Endodermal cell (in vitro differentiated cells): Measurements from ENCODE around the gene ZBP1. TPM values are rescaled to one million over a fixed set of nuclear protein-coding genes. Genes with fewer than 3 reads are reported as not detected.

Source experiments
- DNase-seq: peaks from one replicate; pipeline ENCODE4 v3.0.0-alpha.2; 2017
- H3K27ac ChIP-seq: 2 replicates; pipeline ENCODE4 v1.5.1; 2013; ENCODE audit warnings: mild to moderate bottlenecking, low read depth, low read length, moderate library complexity
- H3K27me3 ChIP-seq: 2 replicates; pipeline ENCODE4 v1.6.1; 2013; ENCODE audit warnings: mild to moderate bottlenecking, low read length, moderate library complexity; ENCODE audit not compliant: insufficient read depth, control insufficient read depth, poor library complexity, severe bottlenecking
- H3K36me3 ChIP-seq: 2 replicates; pipeline ENCODE4 v1.7.0; 2013; ENCODE audit warnings: mild to moderate bottlenecking, low read length, moderate library complexity; ENCODE audit not compliant: control insufficient read depth, insufficient read depth
- H3K4me1 ChIP-seq: one replicate; pipeline ENCODE4 v1.7.0; 2013; ENCODE audit warnings: low read length; ENCODE audit not compliant: control insufficient read depth, insufficient read depth
- H3K4me3 ChIP-seq: 2 replicates; pipeline ENCODE4 v1.5.1; 2013; ENCODE audit warnings: mild to moderate bottlenecking, low read length, moderate library complexity
- H3K9ac ChIP-seq: 2 replicates; pipeline ENCODE4 v1.6.1; 2013; ENCODE audit warnings: mild to moderate bottlenecking, low read length, moderate library complexity; ENCODE audit not compliant: poor library complexity, severe bottlenecking; ENCODE audit errors: extremely low read depth
- H3K9me3 ChIP-seq: 2 replicates; pipeline ENCODE4 v1.6.1; 2013; ENCODE audit warnings: mild to moderate bottlenecking, low read length, moderate library complexity; ENCODE audit not compliant: control insufficient read depth
- H3K27ac Mint-ChIP-seq: 2 replicates; pipeline ENCODE4 v1.8.0; 2020; ENCODE audit warnings: mixed read lengths
- H3K27me3 Mint-ChIP-seq: 2 replicates; pipeline ENCODE4 v1.8.0; 2021; ENCODE audit warnings: mild to moderate bottlenecking, mixed read lengths; ENCODE audit not compliant: insufficient read depth
- H3K36me3 Mint-ChIP-seq: 2 replicates; pipeline ENCODE4 v1.8.0; 2020; ENCODE audit warnings: low read depth, mixed read lengths
- H3K4me1 Mint-ChIP-seq: 2 replicates; pipeline ENCODE4 v1.8.0; 2020; ENCODE audit warnings: mixed read lengths
- H3K4me3 Mint-ChIP-seq: 2 replicates; pipeline ENCODE4 v1.8.0; 2020; ENCODE audit warnings: mild to moderate bottlenecking, moderate library complexity, mixed read lengths
- H3K9me3 Mint-ChIP-seq: 2 replicates; pipeline ENCODE4 v1.8.0; 2020; ENCODE audit warnings: mild to moderate bottlenecking, mixed read lengths
- CTCF ChIP-seq: fragments of 200-600 bp; sonication (generic); conservative IDR thresholded peaks from 2 replicates; pipeline ENCODE4 v1.5.0; 2021; ENCODE audit warnings: antibody characterized with exemption, mild to moderate bottlenecking
- WGBS, 2 experiments: methylation state at CpG; one replicate each; pipeline versions ENCODE4 v1.1.5 to v1.1.7; 2013; ENCODE audit warnings: missing lambda C conversion rate in 2 of 2, mixed read lengths in 1 of 2; ENCODE audit not compliant: insufficient coverage in 1 of 2, insufficient read length in 1 of 2; 5-methylcytosine and 5-hydroxymethylcytosine counted together
- total RNA-seq, 2 donors: library from RNA; stranded (reverse); fragmentation: NEBNext Ultra II Directional in 1 of 2; extraction: Animal tissue kit (Norgen Biotek cat#: 25700) in 1 of 2; gene quantifications; 2 replicates in 1 of 2; 3 replicates in 1 of 2; pipeline ENCODE4 v1.2.1, GENCODE V29; 2021

Gene ZBP1
- total RNA-seq, 2 donors from 2014 or later, result not detected

GRCh38 chr20:57605045-57605444 lies 15.2 kb downstream of the ZBP1 start:
- H3K27me3 Mint-ChIP-seq, result peaks cover 8% of the 10 kb centered on the region
- no peak overlapping the region for H3K4me3 ChIP-seq
- no peak overlapping the region for H3K9ac ChIP-seq
- no peaks in the 10 kb centered on the region for H3K36me3 ChIP-seq
- no peak for DNase-seq
- H3K9me3 Mint-ChIP-seq, result no peaks in the 10 kb centered on the region
- H3K27me3 ChIP-seq, result no peaks in the 10 kb centered on the region
- no peak for TF ChIP-seq CTCF
- no peak overlapping the region for H3K27ac ChIP-seq
- H3K4me3 Mint-ChIP-seq, result no peak overlapping the region
- no peaks in the 10 kb centered on the region for H3K9me3 ChIP-seq
- no peak overlapping the region for H3K27ac Mint-ChIP-seq
- H3K36me3 Mint-ChIP-seq, result no peaks in the 10 kb centered on the region
- no peaks in the 10 kb centered on the region for H3K4me1 ChIP-seq
- no peaks in the 10 kb centered on the region for H3K4me1 Mint-ChIP-seq
- WGBS, 2 experiments, result 90 to 95% methylated on average over 3 to 5 of the region's 5 CpGs

GRCh38 chr20:57603120-57603519 lies 17.1 kb downstream of the ZBP1 start:
- no peak overlapping the region for H3K27ac ChIP-seq
- WGBS, 2 experiments, result 91 to 93% methylated on average over 10 of the region's 10 CpGs
- no peaks in the 10 kb centered on the region for H3K36me3 Mint-ChIP-seq
- no peaks in the 10 kb centered on the region for H3K9me3 ChIP-seq
- no peak overlapping the region for H3K4me3 ChIP-seq
- H3K27me3 ChIP-seq, result no peaks in the 10 kb centered on the region
- peaks cover 6% of the 10 kb centered on the region for H3K27me3 Mint-ChIP-seq
- H3K9me3 Mint-ChIP-seq, result no peaks in the 10 kb centered on the region
- no peak overlapping the region for H3K4me3 Mint-ChIP-seq
- DNase-seq, result no peak
- H3K4me1 ChIP-seq, result no peaks in the 10 kb centered on the region
- TF ChIP-seq CTCF, result no peak
- peaks cover 2% of the 10 kb centered on the region for H3K4me1 Mint-ChIP-seq
- H3K36me3 ChIP-seq, result no peaks in the 10 kb centered on the region
- no peak overlapping the region for H3K27ac Mint-ChIP-seq
- no peak overlapping the region for H3K9ac ChIP-seq

GRCh38 chr20:57601737-57602136 lies 18.5 kb downstream of the ZBP1 start:
- peaks cover 6% of the 10 kb centered on the region for H3K27me3 Mint-ChIP-seq
- H3K4me3 Mint-ChIP-seq, result no peak overlapping the region
- Histone ChIP-seq H3K27ac (no peak overlapping the region), H3K9me3 (no peaks in the 10 kb centered on the region), H3K36me3 (no peaks in the 10 kb centered on the region), H3K9ac (no peak overlapping the region), H3K4me1 (no peaks in the 10 kb centered on the region), H3K27me3 (no peaks in the 10 kb centered on the region), H3K4me3 (no peak overlapping the region)
- 82 to 88% methylated on average over 4 to 5 of the region's 5 CpGs for WGBS, 2 experiments
- peaks cover 5% of the 10 kb centered on the region for H3K4me1 Mint-ChIP-seq
- no peak overlapping the region for H3K27ac Mint-ChIP-seq
- H3K9me3 Mint-ChIP-seq, result no peaks in the 10 kb centered on the region
- no peaks in the 10 kb centered on the region for H3K36me3 Mint-ChIP-seq
- TF ChIP-seq CTCF, result no peak
- DNase-seq, result no peak
